Measurements from ENCODE around the gene AGTPBP1. TPM values are rescaled to one million over a fixed set of nuclear protein-coding genes. Genes with fewer than 3 reads are reported as not detected.
A peak's percentile ranks its signal among the peaks of the same experiment; 100 is the strongest.

The AGTPBP1 gene
- total RNA-seq, 6 experiments from 2014 or later: 8.2 to 11.0 (median 9.5) TPM

GRCh38 chr9:85521371-85522197, 220.2 kb downstream of the AGTPBP1 start:
- Mint-ChIP-seq H3K4me1 (ENCODE audit: low read depth) (peaks cover 8% of the 10 kb centered on the region), H3K27ac (no peak overlapping the region), H3K27me3 (ENCODE audit: insufficient read depth) (peaks cover 16% of the 10 kb centered on the region), H3K36me3 (ENCODE audit: low read depth) (no peaks in the 10 kb centered on the region), H3K9me3 (no peaks in the 10 kb centered on the region), H3K4me3 (peak overlapping the region; percentile 13; the same call in 1 of the 2 replicates)
- no peak for TF ChIP-seq CTCF (IDR thresholded peaks at IDR 0.05)
- no peak for DNase-seq

GRCh38 chr9:85516976-85517637, 224.6 kb downstream of the AGTPBP1 start:
- no peaks in the 10 kb centered on the region for H3K36me3 Mint-ChIP-seq (ENCODE audit: low read depth)
- H3K27ac Mint-ChIP-seq: no peak overlapping the region
- no peaks in the 10 kb centered on the region for H3K9me3 Mint-ChIP-seq
- TF ChIP-seq CTCF (IDR thresholded peaks at IDR 0.05): no peak
- peaks cover 13% of the 10 kb centered on the region for H3K27me3 Mint-ChIP-seq (ENCODE audit: insufficient read depth)
- H3K4me3 Mint-ChIP-seq: no peak overlapping the region
- no peak for DNase-seq
- H3K4me1 Mint-ChIP-seq (ENCODE audit: low read depth): peaks cover 8% of the 10 kb centered on the region

- DNase-seq: no peak
- Mint-ChIP-seq H3K4me1 (ENCODE audit: low read depth) (peaks cover 5% of the 10 kb centered on the region), H3K9me3 (no peaks in the 10 kb centered on the region)
Measured at GRCh38 chr9:85516455-85516854, 225.3 kb downstream of the AGTPBP1 start.

GRCh38 chr9:85515021-85515420, 226.7 kb downstream of the AGTPBP1 start:
- TF ChIP-seq CTCF (IDR thresholded peaks at IDR 0.05): no peak
- no peaks in the 10 kb centered on the region for H3K4me1 Mint-ChIP-seq (ENCODE audit: low read depth)
- peaks cover 2% of the 10 kb centered on the region; the same call in 1 of the 2 replicates for H3K27me3 Mint-ChIP-seq (ENCODE audit: insufficient read depth)
- no peak overlapping the region for H3K27ac Mint-ChIP-seq
- no peaks in the 10 kb centered on the region for H3K9me3 Mint-ChIP-seq
- H3K36me3 Mint-ChIP-seq (ENCODE audit: low read depth): no peaks in the 10 kb centered on the region
- no peak overlapping the region for H3K4me3 Mint-ChIP-seq
- no peak for DNase-seq

More at GRCh38 chr9:85516455-85516854, 225.3 kb downstream of the AGTPBP1 start:
- Mint-ChIP-seq H3K27me3 (ENCODE audit: insufficient read depth) (peaks cover 7% of the 10 kb centered on the region), H3K4me3 (no peak overlapping the region), H3K27ac (no peak overlapping the region), H3K36me3 (ENCODE audit: low read depth) (no peaks in the 10 kb centered on the region)
- TF ChIP-seq CTCF (IDR thresholded peaks at IDR 0.05): no peak

GRCh38 chr9:85514256-85514655, 227.5 kb downstream of the AGTPBP1 start:
- DNase-seq: no peak
- no peaks in the 10 kb centered on the region for H3K9me3 Mint-ChIP-seq
- H3K27ac Mint-ChIP-seq: no peak overlapping the region
- no peak for TF ChIP-seq CTCF (IDR thresholded peaks at IDR 0.05)
- no peaks in the 10 kb centered on the region; the same call in 1 of the 2 replicates for H3K27me3 Mint-ChIP-seq (ENCODE audit: insufficient read depth)
- no peaks in the 10 kb centered on the region for H3K36me3 Mint-ChIP-seq (ENCODE audit: low read depth)
- no peaks in the 10 kb centered on the region for H3K4me1 Mint-ChIP-seq (ENCODE audit: low read depth)
- H3K4me3 Mint-ChIP-seq: no peak overlapping the region

Measured in HFFc6 (cell line).